Measurements from ENCODE around the gene RPLP2.

DNA sequence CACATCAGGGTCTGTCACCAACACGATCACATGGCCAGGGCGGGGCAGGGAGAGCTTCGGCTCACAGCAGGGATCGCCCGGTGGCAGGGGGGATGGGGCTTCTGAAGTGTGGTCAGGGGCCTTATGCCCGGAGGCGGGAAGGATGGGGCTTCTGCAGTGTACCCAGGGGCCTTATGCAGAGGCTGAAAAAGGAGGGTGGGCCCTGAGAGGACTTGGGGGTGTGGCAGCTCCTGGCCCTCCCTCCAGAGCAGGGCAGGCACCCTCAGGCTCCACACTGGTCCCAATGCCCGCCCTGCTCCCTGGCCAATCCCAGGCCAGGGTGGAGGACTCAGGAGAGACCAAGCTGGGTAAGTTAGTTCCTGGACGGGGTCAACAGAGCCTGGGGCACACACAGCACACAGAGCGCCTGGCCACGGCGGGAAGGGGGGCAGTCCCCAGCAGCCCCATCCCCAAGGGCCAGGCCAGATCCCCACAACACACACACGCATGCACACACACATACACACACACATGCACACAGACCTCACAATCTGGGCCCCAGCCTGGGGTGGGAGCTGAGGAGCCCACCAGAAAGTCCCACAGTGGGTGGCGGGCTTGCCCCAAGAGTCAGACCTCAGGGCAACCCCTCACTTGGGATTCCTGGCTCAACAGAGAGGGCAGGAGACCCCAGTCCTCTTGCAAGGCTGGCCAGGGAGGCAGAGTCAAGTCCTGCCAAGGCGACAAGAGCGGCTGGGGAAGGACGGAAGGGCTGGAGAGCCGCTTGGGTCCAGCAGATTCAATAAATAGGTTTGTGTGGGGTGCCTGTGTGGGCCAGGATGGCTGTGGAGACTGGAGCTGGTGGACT is 18.8 kb upstream of the RPLP2 start:
- TF ChIP-seq, protein P1, sequence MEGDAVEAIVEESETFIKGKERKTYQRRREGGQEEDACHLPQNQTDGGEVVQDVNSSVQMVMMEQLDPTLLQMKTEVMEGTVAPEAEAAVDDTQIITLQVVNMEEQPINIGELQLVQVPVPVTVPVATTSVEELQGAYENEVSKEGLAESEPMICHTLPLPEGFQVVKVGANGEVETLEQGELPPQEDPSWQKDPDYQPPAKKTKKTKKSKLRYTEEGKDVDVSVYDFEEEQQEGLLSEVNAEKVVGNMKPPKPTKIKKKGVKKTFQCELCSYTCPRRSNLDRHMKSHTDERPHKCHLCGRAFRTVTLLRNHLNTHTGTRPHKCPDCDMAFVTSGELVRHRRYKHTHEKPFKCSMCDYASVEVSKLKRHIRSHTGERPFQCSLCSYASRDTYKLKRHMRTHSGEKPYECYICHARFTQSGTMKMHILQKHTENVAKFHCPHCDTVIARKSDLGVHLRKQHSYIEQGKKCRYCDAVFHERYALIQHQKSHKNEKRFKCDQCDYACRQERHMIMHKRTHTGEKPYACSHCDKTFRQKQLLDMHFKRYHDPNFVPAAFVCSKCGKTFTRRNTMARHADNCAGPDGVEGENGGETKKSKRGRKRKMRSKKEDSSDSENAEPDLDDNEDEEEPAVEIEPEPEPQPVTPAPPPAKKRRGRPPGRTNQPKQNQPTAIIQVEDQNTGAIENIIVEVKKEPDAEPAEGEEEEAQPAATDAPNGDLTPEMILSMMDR (IDR thresholded peaks at IDR 0.05; ENCODE audit: low read length), result no peak
- TF ChIP-seq EZH2 (optimal IDR thresholded peaks at IDR 0.05; ENCODE audit: low read depth, low read length) (no peak), EZH2phosphoT487 (IDR thresholded peaks at IDR 0.05; ENCODE audit: low read length) (no peak)
